RWPE2 (cell line): ENCODE data around the gene PRELID3B.

Experiments
- ATAC-seq: fragments of 200-7000 bp; cut with Tn5 transposase; 3 replicates; pipeline ENCODE4 v1.9.1; 2021; ENCODE audit warnings: low read depth
- DNase-seq: peaks from one replicate; pipeline ENCODE4 v3.0.0-alpha.2; 2020; ENCODE audit warnings: low spot score
- H3K27ac ChIP-seq: fragments of 450-650 bp; 2 replicates; pipeline ENCODE4 v1.5.1; 2017; ENCODE audit warnings: mild to moderate bottlenecking; ENCODE audit not compliant: poor library complexity, severe bottlenecking
- H3K27me3 ChIP-seq: fragments of 250-450 bp; sonication (Bioruptor Pico); 2 replicates; pipeline ENCODE4 v1.5.1; 2021; ENCODE audit warnings: mild to moderate bottlenecking, moderate library complexity; ENCODE audit not compliant: insufficient read depth, poor library complexity, severe bottlenecking
- H3K36me3 ChIP-seq: fragments of 250-450 bp; sonication (Bioruptor Pico); 2 replicates; pipeline ENCODE4 v1.5.1; 2020; ENCODE audit warnings: low read depth, mild to moderate bottlenecking, moderate library complexity
- H3K4me1 ChIP-seq: fragments of 250-450 bp; sonication (Bioruptor Pico); 2 replicates; pipeline ENCODE4 v1.5.1; 2021; ENCODE audit warnings: mild to moderate bottlenecking, moderate library complexity; ENCODE audit not compliant: insufficient read depth, poor library complexity, severe bottlenecking
- H3K4me3 ChIP-seq: fragments of 250-450 bp; sonication (Bioruptor Pico); 2 replicates; pipeline ENCODE4 v1.5.1; 2021; ENCODE audit warnings: mild to moderate bottlenecking, moderate library complexity; ENCODE audit not compliant: severe bottlenecking
- H3K9me3 ChIP-seq: fragments of 250-450 bp; sonication (Bioruptor Pico); 2 replicates; pipeline ENCODE4 v1.5.1; 2021; ENCODE audit warnings: mild to moderate bottlenecking, moderate library complexity; ENCODE audit not compliant: severe bottlenecking
- TF ChIP-seq, protein P1 (sequence below): fragments of 450-650 bp; IDR thresholded peaks from one replicate; pipeline ENCODE4 v1.5.1; 2017; ENCODE audit warnings: mild to moderate bottlenecking, moderate library complexity; ENCODE audit not compliant: poor library complexity, severe bottlenecking

Gene PRELID3B

DNA sequence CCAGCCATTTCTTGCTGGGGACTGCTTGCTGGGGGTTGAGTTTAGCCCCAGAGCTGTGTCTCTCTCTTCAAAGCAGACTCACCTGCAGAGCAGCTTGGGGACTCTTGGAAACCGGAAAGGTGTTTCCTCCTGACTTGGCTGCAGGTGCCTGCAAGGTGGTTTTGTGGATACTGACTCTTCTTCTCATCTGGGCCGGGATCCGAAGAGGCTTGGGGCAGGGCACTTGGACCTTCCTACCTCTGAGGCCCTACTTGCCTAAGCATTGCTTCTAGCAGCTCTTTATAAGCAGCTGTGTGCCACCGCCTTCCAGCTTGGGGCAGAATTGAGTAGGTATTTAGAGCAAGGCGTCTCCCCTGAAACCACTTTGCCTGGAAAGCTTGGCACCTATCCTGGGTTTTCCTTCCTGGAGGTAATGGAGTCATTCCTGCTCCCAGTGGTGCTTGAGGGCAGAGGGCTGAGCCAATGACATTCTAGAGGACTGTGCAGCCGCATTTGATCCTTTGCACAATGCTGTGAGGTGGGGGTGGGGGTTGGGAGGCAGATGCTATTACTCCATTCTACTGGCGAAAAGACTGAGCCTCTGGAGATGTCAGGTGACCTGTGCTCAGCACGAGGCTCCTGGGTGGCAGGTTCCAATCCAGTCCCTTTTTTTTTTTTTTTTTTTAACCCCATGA, 32.1 kb downstream of the PRELID3B start:
- Histone ChIP-seq H3K27me3 (no peaks in the 10 kb centered on the region), H3K4me1 (peaks cover 20% of the 10 kb centered on the region), H3K9me3 (no peaks in the 10 kb centered on the region), H3K36me3 (peaks cover 1% of the 10 kb centered on the region; the same call in 1 of the 2 replicates), H3K27ac (peak overlapping the region; percentile 69), H3K4me3 (no peak overlapping the region)
- TF ChIP-seq, protein P1, sequence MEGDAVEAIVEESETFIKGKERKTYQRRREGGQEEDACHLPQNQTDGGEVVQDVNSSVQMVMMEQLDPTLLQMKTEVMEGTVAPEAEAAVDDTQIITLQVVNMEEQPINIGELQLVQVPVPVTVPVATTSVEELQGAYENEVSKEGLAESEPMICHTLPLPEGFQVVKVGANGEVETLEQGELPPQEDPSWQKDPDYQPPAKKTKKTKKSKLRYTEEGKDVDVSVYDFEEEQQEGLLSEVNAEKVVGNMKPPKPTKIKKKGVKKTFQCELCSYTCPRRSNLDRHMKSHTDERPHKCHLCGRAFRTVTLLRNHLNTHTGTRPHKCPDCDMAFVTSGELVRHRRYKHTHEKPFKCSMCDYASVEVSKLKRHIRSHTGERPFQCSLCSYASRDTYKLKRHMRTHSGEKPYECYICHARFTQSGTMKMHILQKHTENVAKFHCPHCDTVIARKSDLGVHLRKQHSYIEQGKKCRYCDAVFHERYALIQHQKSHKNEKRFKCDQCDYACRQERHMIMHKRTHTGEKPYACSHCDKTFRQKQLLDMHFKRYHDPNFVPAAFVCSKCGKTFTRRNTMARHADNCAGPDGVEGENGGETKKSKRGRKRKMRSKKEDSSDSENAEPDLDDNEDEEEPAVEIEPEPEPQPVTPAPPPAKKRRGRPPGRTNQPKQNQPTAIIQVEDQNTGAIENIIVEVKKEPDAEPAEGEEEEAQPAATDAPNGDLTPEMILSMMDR: peak; percentile 23
- peak; percentile 76 for DNase-seq
- ATAC-seq: peak; percentile 12; the same call in 2 of the 3 replicates

DNA sequence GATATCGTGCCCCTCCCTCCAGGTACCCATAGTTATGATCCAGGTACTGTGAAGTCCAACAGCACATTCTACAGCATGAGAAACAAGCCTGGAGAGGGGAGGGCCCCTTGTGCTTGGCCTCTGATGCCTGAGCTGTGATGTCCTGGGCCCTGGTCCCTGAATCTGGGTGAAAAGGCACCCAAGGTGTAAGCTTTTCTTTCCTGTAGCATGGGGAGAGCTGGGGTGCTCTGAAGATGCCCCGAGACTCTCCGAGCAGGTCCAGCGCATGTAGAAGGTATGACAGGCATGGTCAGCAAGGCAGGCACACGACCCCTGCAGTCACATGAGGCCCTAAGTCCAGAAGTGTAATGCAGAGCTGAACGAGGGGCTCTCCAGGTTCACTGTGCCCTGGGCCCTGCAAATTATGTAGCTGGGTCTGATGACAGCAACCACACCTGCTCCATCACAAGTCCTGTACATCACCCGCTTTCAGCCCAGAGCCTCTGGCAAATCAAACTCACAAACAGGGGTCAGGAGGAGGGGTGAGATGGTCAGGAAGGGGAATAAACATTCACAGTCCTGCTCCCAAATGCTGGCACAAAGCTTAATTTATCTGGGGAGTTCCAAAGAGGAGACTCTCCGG, 33.8 kb downstream of the PRELID3B start:
- Histone ChIP-seq H3K9me3 (no peaks in the 10 kb centered on the region), H3K4me1 (peaks cover 20% of the 10 kb centered on the region), H3K36me3 (peaks cover 18% of the 10 kb centered on the region), H3K4me3 (no peak overlapping the region), H3K27ac (no peak overlapping the region), H3K27me3 (no peaks in the 10 kb centered on the region)
- peak; percentile 63 for DNase-seq
- TF ChIP-seq, protein P1: no peak
- ATAC-seq: no peak

DNA sequence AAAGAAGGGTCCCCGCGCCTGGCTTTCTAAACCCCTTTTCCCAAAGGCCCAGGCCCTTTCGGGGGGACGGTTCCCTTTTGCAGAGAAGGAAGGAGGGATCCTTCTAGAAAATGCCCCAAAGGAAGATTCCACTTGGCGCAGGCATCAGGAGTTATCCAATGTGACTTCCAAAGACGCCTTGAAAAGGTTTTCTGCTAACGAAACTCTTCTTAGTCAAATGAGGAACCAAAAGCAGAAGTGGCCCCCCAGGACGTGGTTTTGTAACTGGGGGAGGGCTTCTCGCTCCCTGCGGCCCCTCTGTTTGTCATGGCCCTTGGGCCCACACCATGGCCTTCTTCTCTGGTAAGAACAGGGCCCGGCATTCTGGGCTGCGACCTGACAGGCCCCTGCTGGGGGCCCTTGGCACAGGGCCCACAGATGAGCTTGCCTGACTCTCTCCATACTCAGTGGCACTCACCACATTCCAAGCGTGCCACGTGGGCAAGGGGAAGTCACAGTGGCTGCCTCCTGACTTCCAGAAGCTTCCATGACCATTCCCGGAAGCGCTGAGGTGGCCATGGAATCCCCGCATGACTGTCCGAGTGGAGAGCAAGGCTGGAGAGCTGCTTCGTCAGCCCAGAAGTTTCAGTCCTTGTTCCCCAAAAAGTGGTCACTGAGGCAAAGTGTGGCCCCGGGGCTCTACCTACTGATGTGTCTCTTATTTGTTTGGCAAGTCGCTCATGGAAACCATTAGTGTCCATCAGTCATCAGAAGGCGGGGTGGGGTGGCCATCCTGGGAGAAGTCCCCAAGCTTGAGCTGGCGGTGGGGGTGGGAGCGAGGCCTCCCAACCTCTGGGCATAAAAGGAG, 34.7 kb downstream of the PRELID3B start:
- H3K4me3 ChIP-seq: peak overlapping the region; percentile 73
- peak; percentile 77 for DNase-seq

DNA sequence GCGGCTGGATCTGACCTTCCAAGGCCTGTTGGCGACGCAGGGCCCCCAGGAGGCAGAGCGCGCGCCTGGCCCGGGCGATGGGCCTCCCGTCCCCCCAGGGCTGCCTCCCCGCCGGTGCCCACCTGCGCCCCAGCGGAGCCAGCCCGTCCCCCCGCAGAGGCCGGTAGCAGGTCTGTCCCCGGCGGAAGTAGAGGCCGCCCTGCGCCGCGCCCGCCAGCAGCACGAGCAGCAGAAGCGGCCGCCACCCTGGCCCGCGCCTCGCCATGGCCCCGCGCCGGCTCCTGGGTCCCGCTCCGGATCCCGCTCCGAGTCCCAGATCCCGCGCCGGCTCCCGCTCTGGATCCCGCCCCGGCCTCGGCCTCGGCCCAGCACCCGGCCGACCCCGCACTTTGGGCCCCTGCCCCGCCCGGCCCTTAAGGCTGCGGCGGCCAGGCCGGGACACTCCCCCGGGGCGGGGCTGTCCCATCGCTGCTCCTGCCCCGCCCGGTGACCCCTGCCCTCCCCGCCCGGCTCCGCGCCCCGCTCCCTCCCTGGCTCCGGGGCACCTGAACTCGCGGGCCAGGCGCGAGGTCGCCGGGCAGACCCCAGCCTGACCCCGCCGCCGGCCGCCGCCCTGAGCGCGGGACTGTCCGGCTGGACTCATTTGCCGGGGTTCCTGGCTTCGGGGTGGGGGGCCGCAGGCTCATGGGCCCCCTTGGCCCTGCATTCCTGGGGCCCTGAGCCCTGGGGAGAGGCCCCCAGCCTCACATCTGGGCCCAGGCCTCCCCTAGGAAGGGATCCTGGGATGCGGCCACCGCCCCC, 35.5 kb downstream of the PRELID3B start, which contains the start of gene CTSZ:
Gene CTSZ (minus strand): TSS at position 391 of the 801 bp plus-strand sequence. CDS start 126 bp downstream, at position 265.
- peak within 1 kb of the TSS; percentile 66 for H3K27ac ChIP-seq
- ATAC-seq (peak; percentile 58), DNase-seq (peak; percentile 85)

More for the DNA sequence above, 34.7 kb downstream of the PRELID3B start:
- H3K27me3 ChIP-seq: no peaks in the 10 kb centered on the region
- ATAC-seq: no peak
- TF ChIP-seq, protein P1: no peak
- peaks cover 20% of the 10 kb centered on the region for H3K4me1 ChIP-seq
- H3K27ac ChIP-seq: peak overlapping the region; percentile 66
- peaks cover 27% of the 10 kb centered on the region for H3K36me3 ChIP-seq
- no peaks in the 10 kb centered on the region for H3K9me3 ChIP-seq

More for the DNA sequence above, 35.5 kb downstream of the PRELID3B start, which contains the start of gene CTSZ:
- peaks cover 20% of the 10 kb centered on the region for H3K4me1 ChIP-seq
- TF ChIP-seq, protein P1: peak; percentile 12
- peak within 1 kb of the TSS; percentile 73 for H3K4me3 ChIP-seq
- H3K27me3 ChIP-seq: no peaks in the 10 kb centered on the region
- H3K36me3 ChIP-seq: peaks cover 31% of the 10 kb centered on the region
- H3K9me3 ChIP-seq: no peaks in the 10 kb centered on the region
